ENCODE results near the gene PAX8.

PAX8 gene

GRCh38 chr2:113201496-113202304, 77.0 kb downstream of the PAX8 start:
- DNase-seq = no peak

- DNase-seq = no peak
Observed at GRCh38 chr2:113200736-113201490, 77.8 kb downstream of the PAX8 start.

GRCh38 chr2:113200236-113200635, 78.5 kb downstream of the PAX8 start:
- DNase-seq = no peak

- peak; percentile 77 for DNase-seq
Observed at GRCh38 chr2:113198790-113199612, 79.7 kb downstream of the PAX8 start.

- DNase-seq = no peak
Observed at GRCh38 chr2:113198048-113198789, 80.5 kb downstream of the PAX8 start.

- no peak for DNase-seq
Observed at GRCh38 chr2:113197347-113198047, 81.2 kb downstream of the PAX8 start.

- no peak for DNase-seq
Observed at GRCh38 chr2:113196839-113197238, 81.9 kb downstream of the PAX8 start.

- DNase-seq = no peak
Observed at GRCh38 chr2:113195923-113196501, 82.7 kb downstream of the PAX8 start.

GRCh38 chr2:113192459-113193100, 86.1 kb downstream of the PAX8 start:
- DNase-seq = no peak

GRCh38 chr2:113190871-113191270, 87.8 kb downstream of the PAX8 start:
- no peak for DNase-seq

GRCh38 chr2:113187771-113188170, 91.0 kb downstream of the PAX8 start:
- DNase-seq = no peak

- no peak for DNase-seq
Observed at GRCh38 chr2:113186433-113186796, 92.3 kb downstream of the PAX8 start.

- DNase-seq = no peak
Observed at GRCh38 chr2:113185664-113186432, 92.9 kb downstream of the PAX8 start.

GRCh38 chr2:113184531-113185230, 94.0 kb downstream of the PAX8 start:
- DNase-seq = no peak

GRCh38 chr2:113183703-113184102, 95.0 kb downstream of the PAX8 start:
- no peak for DNase-seq

GRCh38 chr2:113183264-113183663, 95.5 kb downstream of the PAX8 start:
- no peak for DNase-seq

GRCh38 chr2:113182471-113183260, 96.1 kb downstream of the PAX8 start:
- DNase-seq = no peak

- DNase-seq = no peak
Observed at GRCh38 chr2:113181258-113182051, 97.3 kb downstream of the PAX8 start.

All from NCI-H1105 (cell line).